Measurements from ENCODE around the gene USP13. TPM values are rescaled to one million over a fixed set of nuclear protein-coding genes. Genes with fewer than 3 reads are reported as not detected.

Gene USP13
- total and polyA plus RNA-seq, 12 donors: 13.7 to 181 (median 142) TPM

GRCh38 chr3:179676081-179676480, 23.2 kb downstream of the USP13 start:
- no peak for ATAC-seq
- TF ChIP-seq CTCF (IDR thresholded peaks at IDR 0.05): no peak
- intact Hi-C loops (cut with DNase I): no loop called here
- Histone ChIP-seq H3K4me3 (no peak overlapping the region), H3K27me3 (no peaks in the 10 kb centered on the region), H3K4me1 (peaks cover 0 to 57% (median 19%) of the 10 kb centered on the region in 9 donors), H3K36me3 (no peaks in the 10 kb centered on the region), H3K27ac (peak overlapping the region in 2 of 10 donors; percentile 11 to 17), H3K9me3 (no peaks in the 10 kb centered on the region)
- WGBS, 2 donors: 96 to 97% methylated on average over 5 of the region's 5 CpGs
- no peak for DNase-seq

GRCh38 chr3:179677884-179678283, 25.0 kb downstream of the USP13 start:
- Histone ChIP-seq H3K4me1 (peaks cover 0 to 55% (median 20%) of the 10 kb centered on the region in 9 donors), H3K27ac (peak overlapping the region in 6 of 10 donors; percentile 10 to 69 (median 44)), H3K4me3 (no peak overlapping the region), H3K36me3 (no peaks in the 10 kb centered on the region), H3K27me3 (no peaks in the 10 kb centered on the region), H3K9me3 (no peaks in the 10 kb centered on the region)
- TF ChIP-seq CTCF (IDR thresholded peaks at IDR 0.05): no peak
- DNase-seq: no peak
- peak in 4 of 8 donors; percentile 42 to 59 (median 58) for ATAC-seq
- intact Hi-C loops (cut with DNase I): no loop called here
- 35 to 45% methylated on average over 2 of the region's 2 CpGs for WGBS, 2 donors

- intact Hi-C loops (cut with DNase I): no loop called here
These were observed 28.8 kb downstream of the USP13 start for GRCh38 chr3:179681492-179682263.

More at GRCh38 chr3:179681492-179682263, 28.8 kb downstream of the USP13 start:
- DNase-seq: no peak
- Histone ChIP-seq H3K27me3 (no peaks in the 10 kb centered on the region), H3K4me1 (peaks cover 0 to 48% (median 19%) of the 10 kb centered on the region in 9 donors), H3K9me3 (no peaks in the 10 kb centered on the region), H3K4me3 (peak overlapping the region in 7 of 10 donors; percentile 5 to 30 (median 26)), H3K27ac (peak overlapping the region in 9 of 10 donors; percentile 9 to 73 (median 52)), H3K36me3 (peaks cover 0 to 21% (median 4%) of the 10 kb centered on the region in 9 donors)
- TF ChIP-seq CTCF (IDR thresholded peaks at IDR 0.05): no peak
- ATAC-seq: peak in 4 of 8 donors; percentile 38 to 48 (median 41)
- WGBS, 2 donors: 43 to 47% methylated on average over 21 of the region's 21 CpGs
